Neural cell (in vitro differentiated cells): ENCODE data around the gene C1orf21. TPM values are rescaled to one million over a fixed set of nuclear protein-coding genes. Genes with fewer than 3 reads are reported as not detected.

Source experiments
- H2AFZ ChIP-seq: fragments of 200-600, 300-800 bp; sonication (generic), shearing (Covaris generic); 2 replicates; pipeline ENCODE4 v1.6.0; 2014; ENCODE audit warnings: low read depth, mild to moderate bottlenecking, antibody characterized with exemption, low read length, moderate library complexity
- H3F3A ChIP-seq: fragments of 200-600 bp; shearing (Covaris generic); 2 replicates; pipeline ENCODE4 v1.6.1; 2016; ENCODE audit warnings: mild to moderate bottlenecking, moderate library complexity, mixed read lengths, antibody characterized with exemption, low read length; ENCODE audit not compliant: insufficient read depth, poor library complexity, severe bottlenecking
- H3K27ac ChIP-seq: fragments of 200-600, 300-800 bp; sonication (generic), shearing (Covaris generic); 2 replicates; pipeline ENCODE4 v1.5.1; 2014; ENCODE audit warnings: mild to moderate bottlenecking, low read length, moderate library complexity
- H3K27me3 ChIP-seq: fragments of 300-800, 200-600 bp; sonication (generic), shearing (Covaris generic); 2 replicates; pipeline ENCODE4 v1.6.0; 2014; ENCODE audit warnings: mild to moderate bottlenecking, low read depth, low read length, moderate library complexity; ENCODE audit not compliant: insufficient read depth
- H3K36me3 ChIP-seq: fragments of 300-800, 200-600 bp; sonication (generic), shearing (Covaris generic); 2 replicates; pipeline ENCODE4 v1.5.1; 2014; ENCODE audit warnings: mild to moderate bottlenecking, antibody characterized with exemption, low read length, moderate library complexity; ENCODE audit not compliant: insufficient read depth
- H3K4me2 ChIP-seq: fragments of 300-800, 200-600 bp; sonication (generic), shearing (Covaris generic); 2 replicates; pipeline ENCODE4 v1.6.0; 2014; ENCODE audit warnings: mild to moderate bottlenecking, low read length
- H3K4me3 ChIP-seq: fragments of 300-800, 200-600 bp; sonication (generic), shearing (Covaris generic); 2 replicates; pipeline ENCODE4 v1.5.1; 2014; ENCODE audit warnings: mild to moderate bottlenecking, low read length, moderate library complexity
- H3K79me2 ChIP-seq: fragments of 200-600 bp; shearing (Covaris generic); replicated peaks from 2 replicates; pipeline ENCODE4 v1.6.0; 2014; ENCODE audit warnings: mild to moderate bottlenecking, low read length, moderate library complexity; ENCODE audit not compliant: insufficient read depth
- H3K9ac ChIP-seq: fragments of 300-800, 200-600 bp; sonication (generic), shearing (Covaris generic); 2 replicates; pipeline ENCODE4 v1.6.1; 2016; ENCODE audit warnings: mild to moderate bottlenecking, low read length, mixed read lengths
- H3K9me2 ChIP-seq: fragments of 200-600 bp; shearing (Covaris generic); 2 replicates; pipeline ENCODE4 v1.6.1; 2016; ENCODE audit warnings: mild to moderate bottlenecking, low read length, mixed read lengths; ENCODE audit not compliant: insufficient read depth
- H3K9me3 ChIP-seq: fragments of 200-600, 300-800 bp; sonication (generic), shearing (Covaris generic); 2 replicates; pipeline ENCODE4 v1.6.1; 2016; ENCODE audit warnings: mild to moderate bottlenecking, mixed run types, low read length, moderate library complexity, mixed read lengths
- H4K20me1 ChIP-seq: fragments of 200-600 bp; shearing (Covaris generic); 2 replicates; pipeline ENCODE4 v1.6.1; 2016; ENCODE audit warnings: mild to moderate bottlenecking, mixed run types; ENCODE audit not compliant: insufficient read depth
- EP300 ChIP-seq: fragments of 450-650 bp; conservative IDR thresholded peaks from 2 replicates; pipeline ENCODE4 v1.6.1; 2014; ENCODE audit warnings: antibody characterized with exemption, mild to moderate bottlenecking, moderate library complexity; ENCODE audit not compliant: poor library complexity, severe bottlenecking
- EZH2 ChIP-seq: fragments of 200-600, 300-800 bp; shearing (Covaris generic), sonication (generic); IDR thresholded peaks from 2 replicates; pipeline ENCODE4 v1.6.1; 2014; ENCODE audit warnings: antibody characterized with exemption, low read length, borderline replicate concordance, mild to moderate bottlenecking; ENCODE audit not compliant: insufficient read depth, poor library complexity, severe bottlenecking
- MXI1 ChIP-seq: fragments of 450-650 bp; conservative IDR thresholded peaks from 2 replicates; pipeline ENCODE4 v1.6.1; 2014; ENCODE audit warnings: antibody characterized with exemption, mild to moderate bottlenecking; ENCODE audit not compliant: poor library complexity, severe bottlenecking
- POLR2AphosphoS5 ChIP-seq: IDR thresholded peaks from 2 replicates; pipeline ENCODE4 v1.6.1; 2012
- RAD21 ChIP-seq: fragments of 450-650 bp; conservative IDR thresholded peaks from 2 replicates; pipeline ENCODE4 v1.6.1; 2014; ENCODE audit warnings: antibody characterized with exemption, mild to moderate bottlenecking, moderate library complexity
- REST ChIP-seq: IDR thresholded peaks from 2 replicates; pipeline ENCODE4 v1.6.1; 2012; ENCODE audit warnings: borderline replicate concordance
- SMC3 ChIP-seq: fragments of 450-650 bp; conservative IDR thresholded peaks from 2 replicates; pipeline ENCODE4 v1.6.1; 2014; ENCODE audit warnings: antibody characterized with exemption, mild to moderate bottlenecking, moderate library complexity; ENCODE audit not compliant: poor library complexity
- TAF1 ChIP-seq: IDR thresholded peaks from 2 replicates; pipeline ENCODE4 v1.6.1; 2012; ENCODE audit warnings: low read depth
- polyA plus RNA-seq: library from polyadenylated mRNA; depleted of rRNA; stranded (reverse); fragments of >200 nt; gene quantifications from 2 replicates; pipeline ENCODE4 v1.2.3, GENCODE V29; 2014
- TF ChIP-seq, protein P1 (sequence below): fragments of 450-650 bp; IDR thresholded peaks from 2 replicates; pipeline ENCODE4 v1.5.1; 2014; ENCODE audit warnings: antibody characterized with exemption, mild to moderate bottlenecking, moderate library complexity; ENCODE audit not compliant: poor library complexity, severe bottlenecking

The C1orf21 gene
- polyA plus RNA-seq, 1 donor from 2014 or later = 21.1 TPM

DNA sequence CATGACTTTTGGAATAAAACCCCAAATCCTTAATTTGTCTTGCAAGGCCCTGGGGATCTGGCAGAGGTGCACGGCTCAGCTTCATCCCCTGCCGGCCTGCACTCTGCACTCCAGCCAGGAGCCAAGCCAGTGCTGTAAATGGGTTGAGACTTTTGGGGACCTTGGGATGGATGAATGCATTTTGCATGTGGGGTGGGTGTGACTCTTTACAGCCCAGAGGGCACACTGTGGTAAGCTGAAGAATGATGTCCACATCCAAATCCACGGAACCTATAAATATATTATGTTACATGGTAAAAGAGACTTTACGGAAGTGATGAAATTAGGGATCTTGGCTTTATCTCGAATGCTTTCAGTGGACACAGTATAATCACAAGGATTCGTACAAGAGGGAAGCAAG, 190.0 kb downstream of the C1orf21 start:
- TF ChIP-seq SMC3 (no peak), REST (no peak), EP300 (no peak), EZH2 (no peak), RAD21 (no peak), POLR2AphosphoS5 (no peak), TAF1 (no peak), MXI1 (no peak)
- TF ChIP-seq, protein P1, sequence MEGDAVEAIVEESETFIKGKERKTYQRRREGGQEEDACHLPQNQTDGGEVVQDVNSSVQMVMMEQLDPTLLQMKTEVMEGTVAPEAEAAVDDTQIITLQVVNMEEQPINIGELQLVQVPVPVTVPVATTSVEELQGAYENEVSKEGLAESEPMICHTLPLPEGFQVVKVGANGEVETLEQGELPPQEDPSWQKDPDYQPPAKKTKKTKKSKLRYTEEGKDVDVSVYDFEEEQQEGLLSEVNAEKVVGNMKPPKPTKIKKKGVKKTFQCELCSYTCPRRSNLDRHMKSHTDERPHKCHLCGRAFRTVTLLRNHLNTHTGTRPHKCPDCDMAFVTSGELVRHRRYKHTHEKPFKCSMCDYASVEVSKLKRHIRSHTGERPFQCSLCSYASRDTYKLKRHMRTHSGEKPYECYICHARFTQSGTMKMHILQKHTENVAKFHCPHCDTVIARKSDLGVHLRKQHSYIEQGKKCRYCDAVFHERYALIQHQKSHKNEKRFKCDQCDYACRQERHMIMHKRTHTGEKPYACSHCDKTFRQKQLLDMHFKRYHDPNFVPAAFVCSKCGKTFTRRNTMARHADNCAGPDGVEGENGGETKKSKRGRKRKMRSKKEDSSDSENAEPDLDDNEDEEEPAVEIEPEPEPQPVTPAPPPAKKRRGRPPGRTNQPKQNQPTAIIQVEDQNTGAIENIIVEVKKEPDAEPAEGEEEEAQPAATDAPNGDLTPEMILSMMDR = no peak

DNA sequence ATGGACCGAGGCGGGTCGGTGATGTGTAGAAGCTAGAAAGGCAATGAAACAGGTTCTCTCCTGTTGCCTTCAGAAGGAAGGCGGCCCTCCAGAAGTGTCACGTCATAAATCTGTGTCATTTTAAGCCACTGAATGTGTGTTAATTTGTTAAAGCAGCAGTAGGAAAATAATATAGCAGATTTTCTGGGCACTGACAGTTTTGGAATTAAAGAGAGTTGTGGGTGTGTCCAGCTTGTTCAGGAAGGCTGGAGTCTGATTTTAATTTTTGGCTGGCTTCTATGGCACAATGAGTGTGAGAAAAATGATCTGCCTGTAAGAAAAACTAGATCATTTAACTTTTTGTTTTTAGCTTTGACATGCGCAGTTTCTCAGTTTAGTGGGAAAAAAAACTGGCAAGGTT, 190.5 kb downstream of the C1orf21 start:
- Histone ChIP-seq H4K20me1 (no peaks in the 10 kb centered on the region), H3K79me2 (no peaks in the 10 kb centered on the region), H3F3A (peaks cover 4% of the 10 kb centered on the region), H3K4me3 (no peak overlapping the region), H2AFZ (no peak overlapping the region), H3K9ac (no peak overlapping the region), H3K27ac (no peak overlapping the region), H3K36me3 (no peaks in the 10 kb centered on the region), H3K27me3 (no peaks in the 10 kb centered on the region), H3K4me2 (no peak overlapping the region), H3K9me3 (no peaks in the 10 kb centered on the region), H3K9me2 (no peaks in the 10 kb centered on the region)
- TF ChIP-seq REST (no peak), EZH2 (no peak), SMC3 (no peak), POLR2AphosphoS5 (no peak), MXI1 (no peak), TAF1 (no peak), RAD21 (no peak), EP300 (no peak)
- TF ChIP-seq, protein P1 = no peak

More for the DNA sequence above, 190.0 kb downstream of the C1orf21 start:
- Histone ChIP-seq H2AFZ (no peak overlapping the region), H3K9me2 (no peaks in the 10 kb centered on the region), H3K27ac (no peak overlapping the region), H3K27me3 (no peaks in the 10 kb centered on the region), H3K4me3 (no peak overlapping the region), H3K9ac (no peak overlapping the region), H3F3A (peaks cover 4% of the 10 kb centered on the region), H3K79me2 (no peaks in the 10 kb centered on the region), H3K4me2 (no peak overlapping the region), H3K36me3 (no peaks in the 10 kb centered on the region), H3K9me3 (no peaks in the 10 kb centered on the region), H4K20me1 (no peaks in the 10 kb centered on the region)
